ENCODE results near the gene SH3D19.
A peak's percentile ranks its signal among the peaks of the same experiment; 100 is the strongest.

GRCh38 chr4:151117371-151117962 is 207.9 kb downstream of the SH3D19 start:
- no peak for TF ChIP-seq EP300 (IDR thresholded peaks at IDR 0.05; ENCODE audit: borderline replicate concordance)
- TF ChIP-seq YY1 (IDR thresholded peaks at IDR 0.05; ENCODE audit: low read depth), result no peak
- TF ChIP-seq, protein P1, sequence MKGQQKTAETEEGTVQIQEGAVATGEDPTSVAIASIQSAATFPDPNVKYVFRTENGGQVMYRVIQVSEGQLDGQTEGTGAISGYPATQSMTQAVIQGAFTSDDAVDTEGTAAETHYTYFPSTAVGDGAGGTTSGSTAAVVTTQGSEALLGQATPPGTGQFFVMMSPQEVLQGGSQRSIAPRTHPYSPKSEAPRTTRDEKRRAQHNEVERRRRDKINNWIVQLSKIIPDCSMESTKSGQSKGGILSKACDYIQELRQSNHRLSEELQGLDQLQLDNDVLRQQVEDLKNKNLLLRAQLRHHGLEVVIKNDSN (IDR thresholded peaks at IDR 0.05), result no peak
- no peak for TF ChIP-seq TAF1 (IDR thresholded peaks at IDR 0.05; ENCODE audit: low read depth)
- TF ChIP-seq TEAD4 (IDR thresholded peaks at IDR 0.05), result no peak
- TF ChIP-seq EGR1 (IDR thresholded peaks at IDR 0.05), result no peak
- TF ChIP-seq, protein P2, sequence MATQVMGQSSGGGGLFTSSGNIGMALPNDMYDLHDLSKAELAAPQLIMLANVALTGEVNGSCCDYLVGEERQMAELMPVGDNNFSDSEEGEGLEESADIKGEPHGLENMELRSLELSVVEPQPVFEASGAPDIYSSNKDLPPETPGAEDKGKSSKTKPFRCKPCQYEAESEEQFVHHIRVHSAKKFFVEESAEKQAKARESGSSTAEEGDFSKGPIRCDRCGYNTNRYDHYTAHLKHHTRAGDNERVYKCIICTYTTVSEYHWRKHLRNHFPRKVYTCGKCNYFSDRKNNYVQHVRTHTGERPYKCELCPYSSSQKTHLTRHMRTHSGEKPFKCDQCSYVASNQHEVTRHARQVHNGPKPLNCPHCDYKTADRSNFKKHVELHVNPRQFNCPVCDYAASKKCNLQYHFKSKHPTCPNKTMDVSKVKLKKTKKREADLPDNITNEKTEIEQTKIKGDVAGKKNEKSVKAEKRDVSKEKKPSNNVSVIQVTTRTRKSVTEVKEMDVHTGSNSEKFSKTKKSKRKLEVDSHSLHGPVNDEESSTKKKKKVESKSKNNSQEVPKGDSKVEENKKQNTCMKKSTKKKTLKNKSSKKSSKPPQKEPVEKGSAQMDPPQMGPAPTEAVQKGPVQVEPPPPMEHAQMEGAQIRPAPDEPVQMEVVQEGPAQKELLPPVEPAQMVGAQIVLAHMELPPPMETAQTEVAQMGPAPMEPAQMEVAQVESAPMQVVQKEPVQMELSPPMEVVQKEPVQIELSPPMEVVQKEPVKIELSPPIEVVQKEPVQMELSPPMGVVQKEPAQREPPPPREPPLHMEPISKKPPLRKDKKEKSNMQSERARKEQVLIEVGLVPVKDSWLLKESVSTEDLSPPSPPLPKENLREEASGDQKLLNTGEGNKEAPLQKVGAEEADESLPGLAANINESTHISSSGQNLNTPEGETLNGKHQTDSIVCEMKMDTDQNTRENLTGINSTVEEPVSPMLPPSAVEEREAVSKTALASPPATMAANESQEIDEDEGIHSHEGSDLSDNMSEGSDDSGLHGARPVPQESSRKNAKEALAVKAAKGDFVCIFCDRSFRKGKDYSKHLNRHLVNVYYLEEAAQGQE (IDR thresholded peaks at IDR 0.05; ENCODE audit: low read depth), result no peak
- no peak for TF ChIP-seq CREB1 (IDR thresholded peaks at IDR 0.05; ENCODE audit: low read depth)
- TF ChIP-seq NFIC (IDR thresholded peaks at IDR 0.05), result no peak
- peak; percentile 86 for TF ChIP-seq RAD21 (IDR thresholded peaks at IDR 0.05; ENCODE audit: low read depth)

Data from Ishikawa (cell line).